ENCODE measurements around the gene CHCHD3. TPM values are rescaled to one million over a fixed set of nuclear protein-coding genes. Genes with fewer than 3 reads are reported as not detected.

Gene CHCHD3
- total RNA-seq, 1 donor from 2014 or later = 75.5 TPM

GRCh38 chr7:132750530-132751217 lies 331.2 kb downstream of the CHCHD3 start:
- DNase-seq (ENCODE audit: low read depth) = no peak
- no peak for TF ChIP-seq CTCF (conservative IDR thresholded peaks at IDR 0.05; ENCODE audit: low read depth, low read length)
- no peak overlapping the region for H3K4me3 ChIP-seq (ENCODE audit: low read depth, low read length)

DNA sequence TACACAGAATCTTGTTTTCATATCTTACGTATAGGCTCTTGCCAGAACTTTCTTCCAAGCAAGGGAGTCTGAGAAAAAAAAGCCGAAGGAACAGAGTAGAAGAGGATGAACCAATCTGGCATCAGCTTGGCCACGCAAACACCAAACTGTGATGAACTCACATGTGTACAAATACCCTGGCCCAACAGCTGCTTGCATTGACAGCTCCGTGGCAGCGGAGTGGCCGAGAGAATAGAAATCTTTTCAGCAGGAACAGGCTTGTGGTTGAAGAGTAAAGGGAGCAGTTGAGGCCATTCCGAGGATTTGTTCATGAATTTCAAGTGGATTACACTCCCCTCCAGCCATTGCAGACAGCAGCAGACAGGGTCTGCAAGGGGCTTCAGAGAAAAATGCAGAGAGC lies 331.8 kb downstream of the CHCHD3 start:
- no peak for TF ChIP-seq CTCF (conservative IDR thresholded peaks at IDR 0.05; ENCODE audit: low read depth, low read length)
- DNase-seq (ENCODE audit: low read depth) = no peak
- H3K4me3 ChIP-seq (ENCODE audit: low read depth, low read length) = no peak overlapping the region

- H3K4me3 ChIP-seq (ENCODE audit: low read depth, low read length) = no peak overlapping the region
- DNase-seq (ENCODE audit: low read depth) = no peak
- TF ChIP-seq CTCF (conservative IDR thresholded peaks at IDR 0.05; ENCODE audit: low read depth, low read length) = no peak
Measured at GRCh38 chr7:132745510-132745909, 336.4 kb downstream of the CHCHD3 start.

GRCh38 chr7:132743974-132744373 lies 337.9 kb downstream of the CHCHD3 start:
- TF ChIP-seq CTCF (conservative IDR thresholded peaks at IDR 0.05; ENCODE audit: low read depth, low read length) = no peak
- no peak overlapping the region for H3K4me3 ChIP-seq (ENCODE audit: low read depth, low read length)
- DNase-seq (ENCODE audit: low read depth) = no peak

DNA sequence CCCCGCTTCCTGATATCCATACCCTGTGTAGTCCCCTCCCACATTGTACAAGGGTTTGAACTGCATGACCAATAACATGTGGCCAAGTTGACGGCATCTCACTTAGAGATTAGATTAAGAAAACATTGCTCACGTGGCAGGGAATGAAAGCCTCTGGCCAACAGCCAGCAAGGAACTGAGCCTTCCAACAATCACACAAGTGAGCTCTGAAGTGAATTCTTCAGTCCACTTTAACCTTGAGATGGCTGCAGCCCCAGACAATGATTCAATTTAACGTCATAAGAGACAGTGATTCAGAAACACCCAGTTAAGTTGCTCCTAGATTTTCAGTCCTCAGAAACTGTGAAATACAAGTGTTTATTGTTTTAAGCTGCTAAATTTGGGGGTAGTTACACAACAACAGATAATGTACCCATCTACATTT lies 339.7 kb downstream of the CHCHD3 start:
- DNase-seq (ENCODE audit: low read depth) = no peak
- TF ChIP-seq CTCF (conservative IDR thresholded peaks at IDR 0.05; ENCODE audit: low read depth, low read length) = no peak

DNA sequence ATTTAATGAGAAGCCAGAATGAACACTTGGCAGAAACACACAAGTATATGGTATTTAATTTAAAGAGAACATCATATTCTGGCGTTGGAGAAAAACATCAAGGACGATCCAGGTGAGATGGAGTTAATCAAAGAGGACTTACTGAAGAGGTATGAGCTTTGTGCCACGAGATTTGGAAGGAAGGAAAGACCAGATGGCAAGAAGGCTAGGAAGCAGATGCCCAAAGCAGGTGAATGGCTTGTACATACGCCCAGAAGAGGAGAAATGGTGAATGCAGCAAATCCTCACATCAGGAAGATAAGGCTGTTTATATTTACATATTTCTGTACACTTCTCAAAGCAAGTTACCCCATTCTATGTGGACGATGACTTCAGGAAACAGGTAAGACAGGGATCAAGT lies 341.7 kb downstream of the CHCHD3 start:
- no peak for DNase-seq (ENCODE audit: low read depth)
- TF ChIP-seq CTCF (conservative IDR thresholded peaks at IDR 0.05; ENCODE audit: low read depth, low read length) = no peak
- H3K4me3 ChIP-seq (ENCODE audit: low read depth, low read length) = no peak overlapping the region

More for the DNA sequence above, 339.7 kb downstream of the CHCHD3 start:
- H3K4me3 ChIP-seq (ENCODE audit: low read depth, low read length) = no peak overlapping the region
